A673 (cell line): ENCODE measurements around the gene NPHP4. TPM values are rescaled to one million over a fixed set of nuclear protein-coding genes. Genes with fewer than 3 reads are reported as not detected.
"Not testable (repeated sequence)": the region's sequence is repeated elsewhere in the genome, so short reads cannot be mapped to it uniquely, and the experiment has no call there.

Source experiments
- BruUV-seq: library from RNA; stranded (reverse); fragments of 400-500 nt; replicated peaks from 2 replicates; lab custom pipeline; 2021; lab: Mats Ljungman, UMichigan
- CTCF ChIA-PET: fragments of 300-600 bp; sonication (Branson Sonifier 250); formaldehyde crosslinking; loops from one replicate; lab custom pipeline; 2022; ENCODE audit warnings: antibody characterized with exemption; lab: Charles Lee
- POLR2A ChIA-PET: fragments of 300-600 bp; sonication (Branson Sonifier 250); formaldehyde crosslinking; loops from one replicate; lab custom pipeline; 2022; ENCODE audit warnings: antibody characterized with exemption; ENCODE audit not compliant: low non-redundant PET; lab: Charles Lee
- DNase-seq: peaks from one replicate; pipeline ENCODE4 v3.0.0-alpha.2; 2015; ENCODE audit warnings: low spot score
- H3K27ac ChIP-seq: fragments of 200-600 bp; sonication (generic); 2 replicates; pipeline ENCODE4 v1.5.1; 2016; ENCODE audit warnings: mixed run types, low read depth, mild to moderate bottlenecking, mixed read lengths, antibody characterized with exemption, low read length; ENCODE audit not compliant: poor library complexity, severe bottlenecking
- H3K27me3 ChIP-seq: fragments of 200-600 bp; sonication (generic); replicated peaks from 2 replicates; pipeline ENCODE4 v1.6.1; 2017; ENCODE audit warnings: mixed run types, low read depth, mild to moderate bottlenecking, mixed read lengths, antibody characterized with exemption, low read length; ENCODE audit not compliant: insufficient read depth, poor library complexity
- H3K36me3 ChIP-seq: fragments of 200-600 bp; sonication (generic); 2 replicates; pipeline ENCODE4 v1.6.1; 2016; ENCODE audit warnings: mixed run types, mild to moderate bottlenecking, mixed read lengths, antibody characterized with exemption, low read length; ENCODE audit not compliant: insufficient read depth, poor library complexity, severe bottlenecking
- H3K4me1 ChIP-seq: fragments of 200-600 bp; sonication (generic); 2 replicates; pipeline ENCODE4 v1.6.1; 2017; ENCODE audit warnings: mixed run types, mild to moderate bottlenecking, mixed read lengths, antibody characterized with exemption, low read length; ENCODE audit not compliant: insufficient read depth, poor library complexity, severe bottlenecking
- H3K4me3 ChIP-seq: fragments of 200-600 bp; sonication (generic); 2 replicates; pipeline ENCODE4 v1.5.1; 2016; ENCODE audit warnings: low read depth, mixed run types, mild to moderate bottlenecking, mixed read lengths, low read length; ENCODE audit not compliant: poor library complexity, severe bottlenecking
- H3K9me3 ChIP-seq: fragments of 200-600 bp; sonication (generic); 2 replicates; pipeline ENCODE4 v1.6.1; 2016; ENCODE audit warnings: mixed run types, low read depth, mild to moderate bottlenecking, mixed read lengths, antibody characterized with exemption, low read length; ENCODE audit not compliant: poor library complexity, severe bottlenecking
- CTCF ChIP-seq: fragments of 300-800, 200-600 bp; sonication (generic); conservative IDR thresholded peaks from 2 replicates; pipeline ENCODE4 v1.5.1; 2017; ENCODE audit warnings: low read depth, mild to moderate bottlenecking, antibody characterized with exemption, low read length, moderate library complexity, mixed read lengths
- EZH2 ChIP-seq: fragments of 200-600 bp; sonication (generic); IDR thresholded peaks from 2 replicates; pipeline ENCODE4 v1.6.1; 2017; ENCODE audit warnings: borderline replicate concordance, low read depth, mild to moderate bottlenecking, mixed read lengths, antibody characterized with exemption, low read length; ENCODE audit not compliant: poor library complexity, severe bottlenecking
- intact Hi-C: fragments of 100-400 bp; cut with micrococcal nuclease; formaldehyde crosslinking; loops from one replicate; pipeline ENCODE4 v1.10.0; 2022; ENCODE audit not compliant: unreplicated experiment
- total RNA-seq: library from RNA; stranded (reverse); gene quantifications from 2 replicates; pipeline ENCODE4 v1.2.3, GENCODE V29; 2021

The NPHP4 gene
- total RNA-seq, 1 experiment from 2014 or later = 27.6 TPM

- no peak for TF ChIP-seq EZH2
- TF ChIP-seq CTCF = no peak
- Histone ChIP-seq H3K36me3 (no peaks in the 10 kb centered on the region), H3K4me1 (peaks cover 13% of the 10 kb centered on the region), H3K27me3 (no peaks in the 10 kb centered on the region), H3K27ac (no peak overlapping the region), H3K4me3 (no peak overlapping the region), H3K9me3 (no peaks in the 10 kb centered on the region)
- no TSS peak for BruUV-seq
- intact Hi-C loops = no loop called here
- ChIA-PET POLR2A (no interaction called here), CTCF (no interaction called here)
- no peak for DNase-seq
These were observed 30.0 kb upstream of the NPHP4 start for GRCh38 chr1:6022193-6022592.

- no peak overlapping the region for H3K4me3 ChIP-seq
- H3K27ac ChIP-seq = no peak overlapping the region
- no peak for DNase-seq
- no peaks in the 10 kb centered on the region for H3K27me3 ChIP-seq
- intact Hi-C loops = no loop called here
- CTCF ChIA-PET = no interaction called here
- BruUV-seq = no TSS peak
- POLR2A ChIA-PET = no interaction called here
- TF ChIP-seq CTCF (no peak), EZH2 (no peak)
- no peaks in the 10 kb centered on the region for H3K4me1 ChIP-seq
- no peaks in the 10 kb centered on the region for H3K36me3 ChIP-seq
- no peaks in the 10 kb centered on the region for H3K9me3 ChIP-seq
These were observed 27.1 kb upstream of the NPHP4 start for GRCh38 chr1:6019166-6019845.

GRCh38 chr1:6017654-6018053 is 25.4 kb upstream of the NPHP4 start:
- H3K36me3 ChIP-seq, POLR2A ChIA-PET, H3K27ac ChIP-seq, H3K27me3 ChIP-seq, H3K4me3 ChIP-seq, DNase-seq, BruUV-seq, CTCF ChIA-PET, H3K9me3 ChIP-seq, intact Hi-C loops, H3K4me1 ChIP-seq: not testable (repeated sequence)
